IPS DF 6.9 (cell line): Measurements from ENCODE around the gene NOL4.

Source experiments
- DNase-seq: peaks from one replicate; pipeline ENCODE4 v3.0.0-alpha.2; 2013; ENCODE audit warnings: low read depth, low spot score
- H3K27ac ChIP-seq: one replicate; pipeline ENCODE4 v1.5.1; 2013; ENCODE audit warnings: low read length, control low read depth
- H3K27me3 ChIP-seq: 2 replicates; pipeline ENCODE4 v1.6.1; 2013; ENCODE audit warnings: mild to moderate bottlenecking, low read length; ENCODE audit not compliant: control insufficient read depth, insufficient read depth
- H3K36me3 ChIP-seq: 2 replicates; pipeline ENCODE4 v1.6.1; 2013; ENCODE audit warnings: low read length; ENCODE audit not compliant: control insufficient read depth, insufficient read depth
- H3K4me1 ChIP-seq: 2 replicates; pipeline ENCODE4 v1.6.1; 2013; ENCODE audit warnings: low read length; ENCODE audit not compliant: control insufficient read depth, insufficient read depth
- H3K4me3 ChIP-seq: 2 replicates; pipeline ENCODE4 v1.5.1; 2013; ENCODE audit warnings: mild to moderate bottlenecking, low read length
- H3K9me3 ChIP-seq: 2 replicates; pipeline ENCODE4 v1.6.1; 2013; ENCODE audit warnings: low read length, inconsistent platforms; ENCODE audit not compliant: control insufficient read depth, insufficient read depth
- WGBS: extraction: QIAGEN DNeasy Blood & Tissue Kit; methylation state at CpG from one replicate; pipeline ENCODE4 v1.1.7; 2013; ENCODE audit warnings: mixed read lengths, missing lambda C conversion rate; ENCODE audit not compliant: insufficient read length, insufficient coverage; 5-methylcytosine and 5-hydroxymethylcytosine counted together

The NOL4 gene

GRCh38 chr18:34223164-34223892 is 1.4 kb downstream of the NOL4 start:
- peak; percentile 27 for DNase-seq
- H3K9me3 ChIP-seq: no peaks in the 10 kb centered on the region
- no peaks in the 10 kb centered on the region for H3K4me1 ChIP-seq
- no CpG with 5 or more reads among the region's 51 CpGs for WGBS
- peak overlapping the region; percentile 51; the same call in 1 of the 2 replicates for H3K4me3 ChIP-seq
- peaks cover 17% of the 10 kb centered on the region; the same call in 1 of the 2 replicates for H3K27me3 ChIP-seq
- H3K36me3 ChIP-seq: no peaks in the 10 kb centered on the region
- no peak overlapping the region for H3K27ac ChIP-seq

GRCh38 chr18:34222307-34223163 is 2.2 kb downstream of the NOL4 start:
- H3K9me3 ChIP-seq: no peaks in the 10 kb centered on the region
- no CpG with 5 or more reads among the region's 68 CpGs for WGBS
- peak; percentile 18 for DNase-seq
- no peaks in the 10 kb centered on the region for H3K4me1 ChIP-seq
- H3K27me3 ChIP-seq: peaks cover 17% of the 10 kb centered on the region; the same call in 1 of the 2 replicates
- H3K36me3 ChIP-seq: no peaks in the 10 kb centered on the region
- peak overlapping the region; percentile 51 for H3K4me3 ChIP-seq
- no peak overlapping the region for H3K27ac ChIP-seq

- Histone ChIP-seq H3K27me3 (peaks cover 17% of the 10 kb centered on the region; the same call in 1 of the 2 replicates), H3K36me3 (no peaks in the 10 kb centered on the region), H3K4me3 (peak overlapping the region; percentile 51; the same call in 1 of the 2 replicates), H3K4me1 (no peaks in the 10 kb centered on the region), H3K9me3 (no peaks in the 10 kb centered on the region), H3K27ac (no peak overlapping the region)
- DNase-seq: no peak
- no CpG with 5 or more reads among the region's 11 CpGs for WGBS
These were observed 2.8 kb downstream of the NOL4 start for GRCh38 chr18:34221971-34222306.

DNA sequence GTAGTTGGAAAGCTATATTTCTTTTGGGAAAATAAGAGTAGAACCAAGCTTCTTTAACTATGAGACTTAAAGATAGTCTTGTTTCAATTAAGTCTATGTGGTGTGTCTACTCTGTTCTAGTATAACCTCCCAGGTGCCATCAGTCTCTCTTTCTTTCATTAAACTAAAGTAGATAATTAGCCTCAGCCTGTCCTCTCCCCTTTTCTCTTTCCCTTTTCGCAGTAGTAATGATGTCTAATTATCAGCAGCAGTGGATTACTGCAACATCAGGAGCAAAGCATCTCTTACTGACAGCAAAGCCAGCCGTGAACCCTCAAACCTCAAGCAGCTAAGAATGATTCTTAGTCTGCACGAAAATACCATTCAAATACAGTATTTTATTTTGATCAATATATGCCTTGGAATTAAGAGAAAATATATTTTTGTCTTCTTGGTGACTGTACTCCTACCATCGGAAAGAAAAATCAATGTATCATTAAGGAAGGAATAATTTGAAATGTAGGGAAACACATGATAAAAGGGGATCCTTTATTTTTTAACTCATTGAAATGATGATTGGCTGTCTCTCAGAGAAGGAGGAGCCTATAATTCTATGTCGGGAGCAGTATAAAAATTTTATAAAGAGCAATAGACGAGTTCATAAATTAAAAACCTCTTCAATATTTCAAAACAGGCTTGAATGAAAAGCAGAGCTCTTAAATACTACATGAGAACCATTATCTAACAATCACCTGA is 4.5 kb downstream of the NOL4 start:
- Histone ChIP-seq H3K27ac (no peak overlapping the region), H3K9me3 (no peaks in the 10 kb centered on the region), H3K4me3 (no peak overlapping the region), H3K36me3 (no peaks in the 10 kb centered on the region), H3K27me3 (peaks cover 17% of the 10 kb centered on the region; the same call in 1 of the 2 replicates), H3K4me1 (no peaks in the 10 kb centered on the region)
- no CpG with 5 or more reads among the region's 6 CpGs for WGBS
- no peak for DNase-seq

DNA sequence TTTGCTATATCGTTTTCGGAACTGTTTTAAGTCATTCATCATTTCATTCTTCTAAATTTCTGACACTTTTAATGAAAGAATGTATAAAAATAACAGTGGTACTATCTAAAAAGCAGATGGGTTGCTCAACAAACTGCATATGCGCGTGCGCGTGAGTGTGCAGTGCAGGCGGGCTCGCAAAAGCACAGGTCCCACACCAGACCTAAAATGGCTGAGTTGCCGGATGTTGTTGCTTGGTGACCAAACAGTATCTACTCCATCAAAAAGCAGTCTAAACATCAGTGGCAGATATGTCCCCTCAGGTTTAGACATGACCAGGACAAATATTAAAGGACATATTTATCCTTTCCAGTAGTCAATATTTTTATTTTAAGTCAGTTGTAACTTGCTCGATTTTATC is 5.1 kb downstream of the NOL4 start:
- Histone ChIP-seq H3K27ac (no peak overlapping the region), H3K9me3 (no peaks in the 10 kb centered on the region), H3K4me1 (no peaks in the 10 kb centered on the region), H3K27me3 (peaks cover 17% of the 10 kb centered on the region; the same call in 1 of the 2 replicates), H3K4me3 (no peak overlapping the region), H3K36me3 (no peaks in the 10 kb centered on the region)
- DNase-seq: no peak
- no CpG with 5 or more reads among the region's 10 CpGs for WGBS

DNA sequence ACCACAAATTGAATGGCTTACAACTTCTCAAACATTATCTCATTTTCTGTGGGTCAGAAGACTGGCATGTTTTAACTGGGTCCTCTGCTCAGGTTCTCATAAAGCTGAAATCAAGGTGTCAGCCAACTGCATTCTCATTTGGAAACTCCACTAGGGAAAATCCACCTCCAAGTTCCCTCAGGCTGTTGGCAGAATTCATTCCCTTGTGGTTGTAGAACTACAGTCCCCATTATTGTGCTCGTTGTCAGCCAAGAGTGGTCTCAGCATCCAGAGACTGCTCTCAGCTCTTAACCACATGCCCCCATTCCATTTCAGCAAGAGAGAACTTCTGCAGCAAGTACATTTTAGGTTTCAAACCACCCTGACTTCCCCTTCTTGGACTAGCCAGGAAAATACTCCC is 12.2 kb downstream of the NOL4 start:
- Histone ChIP-seq H3K9me3 (no peaks in the 10 kb centered on the region), H3K4me1 (no peaks in the 10 kb centered on the region), H3K27me3 (no peaks in the 10 kb centered on the region), H3K4me3 (no peak overlapping the region), H3K27ac (no peak overlapping the region), H3K36me3 (no peaks in the 10 kb centered on the region)
- no peak for DNase-seq
- WGBS: no CpG with 5 or more reads among the region's 1 CpG

DNA sequence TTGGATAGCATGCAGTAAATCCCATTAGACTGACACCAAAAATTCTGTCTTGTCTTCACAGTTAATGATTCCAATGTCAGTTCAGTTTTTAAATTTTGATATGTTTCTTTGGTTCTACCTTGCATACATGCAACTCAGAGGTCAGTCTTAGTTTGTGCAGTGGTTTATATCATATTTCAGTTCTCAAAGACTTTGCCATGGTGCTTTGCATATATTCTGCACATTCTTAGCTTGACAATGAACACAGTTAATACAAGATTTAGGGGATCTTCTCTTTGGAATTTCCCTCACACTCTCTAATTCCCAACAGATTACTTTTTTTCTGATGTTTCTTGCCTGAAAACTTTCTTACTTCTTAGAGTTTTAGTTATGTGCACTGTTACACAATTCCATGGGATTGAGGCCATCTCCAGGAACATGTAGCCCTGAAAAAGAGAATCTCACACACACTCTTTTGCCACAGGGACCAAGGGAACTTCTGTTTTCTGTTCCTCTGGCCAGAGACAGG is 17.3 kb downstream of the NOL4 start:
- DNase-seq: no peak
- Histone ChIP-seq H3K27me3 (no peaks in the 10 kb centered on the region), H3K4me3 (no peak overlapping the region), H3K36me3 (no peaks in the 10 kb centered on the region), H3K9me3 (no peaks in the 10 kb centered on the region), H3K27ac (no peak overlapping the region), H3K4me1 (no peaks in the 10 kb centered on the region)

DNA sequence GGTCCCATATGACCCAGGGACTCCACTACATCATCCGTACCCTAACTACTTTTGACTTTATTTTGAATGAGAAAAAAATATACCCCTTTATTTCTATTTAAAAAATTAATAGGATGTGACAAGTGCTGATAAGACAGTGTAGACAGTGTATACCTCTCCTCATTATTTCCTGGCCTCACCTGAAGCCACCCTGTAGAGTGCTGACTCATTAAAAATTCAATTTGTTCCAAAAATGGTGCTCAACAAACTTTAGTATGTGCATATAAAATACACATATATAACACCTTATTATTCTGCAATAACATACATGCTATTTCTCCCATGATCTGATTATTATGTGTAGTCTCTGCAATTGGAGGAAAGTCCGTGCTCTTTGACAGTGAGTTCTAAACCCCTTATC is 20.8 kb downstream of the NOL4 start:
- WGBS: no CpG with 5 or more reads among the region's 2 CpGs
- H3K4me3 ChIP-seq: no peak overlapping the region
- no peaks in the 10 kb centered on the region for H3K36me3 ChIP-seq
- H3K27me3 ChIP-seq: no peaks in the 10 kb centered on the region
- no peak overlapping the region for H3K27ac ChIP-seq
- no peaks in the 10 kb centered on the region for H3K9me3 ChIP-seq
- H3K4me1 ChIP-seq: no peaks in the 10 kb centered on the region
- DNase-seq: no peak

DNA sequence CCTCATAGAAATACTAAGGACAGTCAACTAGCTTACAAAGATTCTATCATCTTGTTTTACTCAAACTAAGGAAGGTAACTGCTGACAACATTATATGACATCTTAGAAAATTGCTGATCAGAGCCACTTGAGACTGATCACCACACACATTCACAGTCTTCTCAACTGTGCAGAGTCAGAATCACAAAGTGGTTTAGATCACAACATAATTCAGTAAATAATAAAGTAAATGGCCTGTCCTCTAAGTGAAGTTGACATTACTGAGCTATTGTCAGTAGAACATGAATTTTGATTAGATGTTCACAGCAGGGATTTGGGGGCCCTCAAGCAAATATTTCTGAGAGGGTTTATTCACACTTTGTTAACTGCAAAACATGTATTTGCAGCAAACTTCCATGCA is 28.5 kb downstream of the NOL4 start:
- DNase-seq: no peak
- Histone ChIP-seq H3K4me3 (no peak overlapping the region), H3K4me1 (no peaks in the 10 kb centered on the region), H3K9me3 (no peaks in the 10 kb centered on the region), H3K36me3 (no peaks in the 10 kb centered on the region), H3K27ac (no peak overlapping the region), H3K27me3 (no peaks in the 10 kb centered on the region)

DNA sequence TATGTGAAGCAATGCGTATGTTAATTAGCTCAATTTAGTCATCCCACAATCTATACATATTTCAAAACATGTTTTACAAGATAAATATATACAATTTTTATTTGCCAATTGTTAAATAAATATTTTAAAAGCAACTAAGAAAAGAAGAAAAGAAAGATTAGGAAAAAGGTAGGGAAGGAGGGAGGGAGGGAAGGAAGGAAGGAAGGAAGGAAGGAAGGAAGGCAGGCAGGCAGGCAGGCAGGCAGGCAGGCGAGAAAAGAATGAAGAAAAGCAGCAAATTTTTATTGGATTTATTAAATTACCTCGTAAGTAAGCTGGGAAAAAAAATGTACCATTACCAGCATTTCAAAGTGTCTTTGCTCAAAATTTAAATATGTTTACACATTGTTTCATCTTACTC is 30.5 kb downstream of the NOL4 start:
- Histone ChIP-seq H3K27me3 (no peaks in the 10 kb centered on the region), H3K4me1 (no peaks in the 10 kb centered on the region), H3K27ac (no peak overlapping the region), H3K9me3 (no peaks in the 10 kb centered on the region), H3K36me3 (no peaks in the 10 kb centered on the region), H3K4me3 (no peak overlapping the region)
- no CpG with 5 or more reads among the region's 3 CpGs for WGBS
- DNase-seq: no peak
